Measurements from ENCODE around the gene GCSH. TPM values are rescaled to one million over a fixed set of nuclear protein-coding genes. Genes with fewer than 3 reads are reported as not detected.

Gene GCSH
- polyA plus RNA-seq, 1 donor (not counting 4 experiments of a cell fraction or from before 2014, with no cell fraction given) = 67.7 TPM

DNA sequence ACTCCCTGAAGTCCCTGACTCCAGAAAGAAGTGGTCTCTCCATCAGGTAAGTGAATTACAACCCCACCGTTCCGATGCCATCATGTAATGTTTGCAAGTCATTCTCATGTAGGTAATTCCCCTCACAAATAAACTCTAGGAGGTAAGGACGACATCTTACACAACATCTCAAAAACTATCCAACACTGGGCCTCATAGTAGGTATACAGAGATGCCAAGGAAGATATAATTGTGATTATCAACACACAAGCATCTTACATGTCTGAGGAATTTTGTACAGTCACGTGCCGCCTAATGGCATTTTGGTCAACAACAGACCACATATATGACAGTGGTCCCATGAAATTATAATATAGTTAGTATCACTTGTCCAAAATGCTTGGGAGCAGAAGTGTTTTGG, 7.4 kb downstream of the GCSH start:
- Histone ChIP-seq H4K20me1 (ENCODE audit: control insufficient read depth, extremely low read depth, insufficient read depth, low read length) (no peaks in the 10 kb centered on the region), H3K27ac (ENCODE audit: control insufficient read depth, insufficient read depth, low read length) (no peak overlapping the region), H2AFZ (ENCODE audit: control insufficient read depth, low read length) (no peak overlapping the region), H3K9me1 (ENCODE audit: control insufficient read depth, extremely low read depth, insufficient read depth, low read length) (no peaks in the 10 kb centered on the region), H3K9ac (ENCODE audit: control insufficient read depth, extremely low read depth, insufficient read depth, low read length) (no peak overlapping the region), H3K36me3 (ENCODE audit: control insufficient read depth in 2 of 2, extremely low read depth in 1 of 2, insufficient read depth in 2 of 2, low read length in 2 of 2) (peaks cover 3 to 14% of the 10 kb centered on the region in 2 experiments), H3K9me3 (ENCODE audit: control insufficient read depth, low read depth, low read length) (no peaks in the 10 kb centered on the region), H3K4me3 (ENCODE audit: control insufficient read depth in 2 of 3, extremely low read depth in 1 of 3, insufficient read depth in 2 of 3, low read depth in 1 of 3, low read length in 3 of 3) (no peak overlapping the region), H3K4me2 (ENCODE audit: control insufficient read depth, extremely low read depth, insufficient read depth, low read depth, low read length) (no peak overlapping the region), H3K79me2 (ENCODE audit: control insufficient read depth, insufficient read depth, low read length) (peaks cover 51% of the 10 kb centered on the region), H3K27me3 (ENCODE audit: control insufficient read depth, extremely low read depth, insufficient read depth, low read length) (no peaks in the 10 kb centered on the region), H3K4me1 (ENCODE audit: control insufficient read depth, extremely low read depth, insufficient read depth, low read length) (no peaks in the 10 kb centered on the region)
- dilution Hi-C loops (cut with MboI; ENCODE audit: extremely low pct_ligation_motif_present, low sequenced_read_pairs) = no loop called here
- no peak for TF ChIP-seq EZH2 (IDR thresholded peaks at IDR 0.05; ENCODE audit: low read length)
- TF ChIP-seq, protein P1, sequence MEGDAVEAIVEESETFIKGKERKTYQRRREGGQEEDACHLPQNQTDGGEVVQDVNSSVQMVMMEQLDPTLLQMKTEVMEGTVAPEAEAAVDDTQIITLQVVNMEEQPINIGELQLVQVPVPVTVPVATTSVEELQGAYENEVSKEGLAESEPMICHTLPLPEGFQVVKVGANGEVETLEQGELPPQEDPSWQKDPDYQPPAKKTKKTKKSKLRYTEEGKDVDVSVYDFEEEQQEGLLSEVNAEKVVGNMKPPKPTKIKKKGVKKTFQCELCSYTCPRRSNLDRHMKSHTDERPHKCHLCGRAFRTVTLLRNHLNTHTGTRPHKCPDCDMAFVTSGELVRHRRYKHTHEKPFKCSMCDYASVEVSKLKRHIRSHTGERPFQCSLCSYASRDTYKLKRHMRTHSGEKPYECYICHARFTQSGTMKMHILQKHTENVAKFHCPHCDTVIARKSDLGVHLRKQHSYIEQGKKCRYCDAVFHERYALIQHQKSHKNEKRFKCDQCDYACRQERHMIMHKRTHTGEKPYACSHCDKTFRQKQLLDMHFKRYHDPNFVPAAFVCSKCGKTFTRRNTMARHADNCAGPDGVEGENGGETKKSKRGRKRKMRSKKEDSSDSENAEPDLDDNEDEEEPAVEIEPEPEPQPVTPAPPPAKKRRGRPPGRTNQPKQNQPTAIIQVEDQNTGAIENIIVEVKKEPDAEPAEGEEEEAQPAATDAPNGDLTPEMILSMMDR (optimal IDR thresholded peaks at IDR 0.05 in 1 of 3, IDR thresholded peaks at IDR 0.05 in 1 of 3, conservative IDR thresholded peaks at IDR 0.05 in 1 of 3; ENCODE audit: extremely low read depth in 1 of 3, insufficient read depth in 2 of 3, low read length in 3 of 3) = no peak
- FAIRE-seq (no peak), DNase-seq (ENCODE audit: low read depth, low spot score) (no peak)

DNA sequence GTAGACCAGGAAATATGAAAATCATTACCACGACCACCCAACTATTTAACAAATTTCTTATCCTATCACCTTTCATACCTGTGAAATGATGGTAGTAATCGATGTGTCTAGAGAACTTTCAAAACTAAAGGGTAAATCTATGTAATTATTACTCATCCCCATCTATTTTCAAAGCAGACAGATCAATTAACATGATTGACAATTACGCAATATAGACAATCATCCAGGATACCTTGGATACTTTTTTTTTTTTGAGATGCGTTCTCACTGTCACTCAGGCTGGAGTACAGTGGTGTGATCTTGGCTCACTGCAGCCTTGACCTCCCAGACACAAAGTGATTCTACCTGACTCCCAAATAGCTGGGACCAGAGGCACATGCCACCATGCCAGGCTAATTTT, 15.2 kb downstream of the GCSH start:
- H3K9ac ChIP-seq (ENCODE audit: control insufficient read depth, extremely low read depth, insufficient read depth, low read length) = no peak overlapping the region

More for the DNA sequence above, 15.2 kb downstream of the GCSH start:
- no peak overlapping the region for H2AFZ ChIP-seq (ENCODE audit: control insufficient read depth, low read length)
- no peaks in the 10 kb centered on the region for H3K9me3 ChIP-seq (ENCODE audit: control insufficient read depth, low read depth, low read length)
- no peak overlapping the region for H3K4me3 ChIP-seq (ENCODE audit: control insufficient read depth in 2 of 3, extremely low read depth in 1 of 3, insufficient read depth in 2 of 3, low read depth in 1 of 3, low read length in 3 of 3)
- H3K4me1 ChIP-seq (ENCODE audit: control insufficient read depth, extremely low read depth, insufficient read depth, low read length) = peaks cover 9% of the 10 kb centered on the region
- dilution Hi-C loops (cut with MboI; ENCODE audit: extremely low pct_ligation_motif_present, low sequenced_read_pairs) = no loop called here
- H3K4me2 ChIP-seq (ENCODE audit: control insufficient read depth, extremely low read depth, insufficient read depth, low read depth, low read length) = no peak overlapping the region
- H3K79me2 ChIP-seq (ENCODE audit: control insufficient read depth, insufficient read depth, low read length) = no peaks in the 10 kb centered on the region
- FAIRE-seq (no peak), DNase-seq (ENCODE audit: low read depth, low spot score) (no peak)
- no peaks in the 10 kb centered on the region for H3K27me3 ChIP-seq (ENCODE audit: control insufficient read depth, extremely low read depth, insufficient read depth, low read length)
- no peaks in the 10 kb centered on the region for H4K20me1 ChIP-seq (ENCODE audit: control insufficient read depth, extremely low read depth, insufficient read depth, low read length)
- peaks cover 0 to 2% of the 10 kb centered on the region in 2 experiments for H3K36me3 ChIP-seq (ENCODE audit: control insufficient read depth in 2 of 2, extremely low read depth in 1 of 2, insufficient read depth in 2 of 2, low read length in 2 of 2)
- no peak for TF ChIP-seq EZH2 (IDR thresholded peaks at IDR 0.05; ENCODE audit: low read length)
- TF ChIP-seq, protein P1 (optimal IDR thresholded peaks at IDR 0.05 in 1 of 3, IDR thresholded peaks at IDR 0.05 in 1 of 3, conservative IDR thresholded peaks at IDR 0.05 in 1 of 3; ENCODE audit: extremely low read depth in 1 of 3, insufficient read depth in 2 of 3, low read length in 3 of 3) = no peak
- H3K9me1 ChIP-seq (ENCODE audit: control insufficient read depth, extremely low read depth, insufficient read depth, low read length) = no peaks in the 10 kb centered on the region
- H3K27ac ChIP-seq (ENCODE audit: control insufficient read depth, insufficient read depth, low read length) = no peak overlapping the region
